GM23248 (cell line): Measurements from ENCODE around the gene TRAPPC2. TPM values are rescaled to one million over a fixed set of nuclear protein-coding genes. Genes with fewer than 3 reads are reported as not detected.

ENCODE experiments used
- DNase-seq: peaks from one replicate; pipeline ENCODE4 v3.0.0-alpha.2; 2015
- H2AFZ ChIP-seq: fragments of 200-600 bp; sonication (generic); 2 replicates; pipeline ENCODE4 v1.6.1; 2016; ENCODE audit warnings: antibody characterized with exemption
- H3F3A ChIP-seq: fragments of 200-600 bp; sonication (generic); 2 replicates; pipeline ENCODE4 v1.6.1; 2016; ENCODE audit warnings: mild to moderate bottlenecking, antibody characterized with exemption, mixed run types; ENCODE audit not compliant: insufficient read depth
- H3K27ac ChIP-seq: fragments of 200-600 bp; sonication (generic); 2 replicates; pipeline ENCODE4 v1.5.1; 2016; ENCODE audit warnings: mild to moderate bottlenecking
- H3K27me3 ChIP-seq: fragments of 200-600 bp; sonication (generic); replicated peaks from 2 replicates; pipeline ENCODE4 v1.6.1; 2016; ENCODE audit warnings: mild to moderate bottlenecking; ENCODE audit not compliant: insufficient read depth
- H3K36me3 ChIP-seq: fragments of 200-600 bp; sonication (generic); 2 replicates; pipeline ENCODE4 v1.6.1; 2016; ENCODE audit warnings: low read depth, mild to moderate bottlenecking
- H3K4me1 ChIP-seq: fragments of 200-600 bp; sonication (generic); 2 replicates; pipeline ENCODE4 v1.6.1; 2016; ENCODE audit warnings: mild to moderate bottlenecking; ENCODE audit not compliant: insufficient read depth
- H3K4me2 ChIP-seq: fragments of 200-600 bp; sonication (generic); one replicate; pipeline ENCODE4 v1.6.1; 2016; ENCODE audit warnings: mild to moderate bottlenecking; ENCODE audit not compliant: unreplicated experiment
- H3K4me3 ChIP-seq: fragments of 200-600 bp; sonication (generic); 2 replicates; pipeline ENCODE4 v1.5.1; 2016; ENCODE audit warnings: mild to moderate bottlenecking
- H3K79me2 ChIP-seq: fragments of 200-600 bp; sonication (generic); 2 replicates; pipeline ENCODE4 v1.6.1; 2016; ENCODE audit warnings: mild to moderate bottlenecking; ENCODE audit not compliant: insufficient read depth
- H3K9ac ChIP-seq: fragments of 200-600 bp; sonication (generic); 2 replicates; pipeline ENCODE4 v1.6.1; 2016; ENCODE audit warnings: mild to moderate bottlenecking
- H3K9me2 ChIP-seq: fragments of 200-600 bp; sonication (generic); 2 replicates; pipeline ENCODE4 v1.6.1; 2016; ENCODE audit warnings: mixed run types, mild to moderate bottlenecking, moderate library complexity; ENCODE audit not compliant: insufficient read depth
- H3K9me3 ChIP-seq: fragments of 200-600 bp; sonication (generic); one replicate; pipeline ENCODE4 v1.6.1; 2017; ENCODE audit warnings: low read depth
- H4K20me1 ChIP-seq: fragments of 200-600 bp; sonication (generic); 2 replicates; pipeline ENCODE4 v1.6.0; 2016; ENCODE audit not compliant: insufficient read depth
- EZH2 ChIP-seq: fragments of 200-600 bp; sonication (generic); IDR thresholded peaks from 2 replicates; pipeline ENCODE4 v1.6.1; 2018; ENCODE audit warnings: antibody characterized with exemption, mild to moderate bottlenecking; ENCODE audit not compliant: insufficient read depth, poor library complexity, severe bottlenecking
- EZH2phosphoT487 ChIP-seq: fragments of 200-600 bp; sonication (generic); IDR thresholded peaks from 2 replicates; pipeline ENCODE4 v1.6.1; 2018; ENCODE audit warnings: antibody characterized with exemption, moderate library complexity, mild to moderate bottlenecking, low read depth; ENCODE audit not compliant: insufficient read depth
- WGBS, 2 experiments: methylation state at CpG; one replicate each; pipeline ENCODE4 v1.1.6; 2015 to 2017; ENCODE audit warnings: low lambda C conversion rate in 2 of 2, low coverage in 1 of 2; ENCODE audit errors: missing lambda C conversion rate in 2 of 2; 5-methylcytosine and 5-hydroxymethylcytosine counted together
- in situ Hi-C: fragments of 300-500 bp; cut with MboI; formaldehyde crosslinking; loops from 2 replicates; pipeline ENCODE4 v1.15.0; 2020
- polyA plus RNA-seq: library from polyadenylated mRNA; unstranded; fragments of >200 nt; fragmentation: Nextera tagmentation; extraction: Ambion mirVana; gene quantifications from 2 replicates; pipeline ENCODE4 v1.2.1, GENCODE V29; 2016
- total RNA-seq: library from RNA; depleted of rRNA; stranded (reverse); fragments of >200 nt; shearing (Covaris generic); gene quantifications from 2 replicates; pipeline ENCODE4 v1.2.3, GENCODE V29; 2014

The TRAPPC2 gene
- total and polyA plus RNA-seq, 2 experiments from 2014 or later = 10.4 to 12.0 TPM

DNA sequence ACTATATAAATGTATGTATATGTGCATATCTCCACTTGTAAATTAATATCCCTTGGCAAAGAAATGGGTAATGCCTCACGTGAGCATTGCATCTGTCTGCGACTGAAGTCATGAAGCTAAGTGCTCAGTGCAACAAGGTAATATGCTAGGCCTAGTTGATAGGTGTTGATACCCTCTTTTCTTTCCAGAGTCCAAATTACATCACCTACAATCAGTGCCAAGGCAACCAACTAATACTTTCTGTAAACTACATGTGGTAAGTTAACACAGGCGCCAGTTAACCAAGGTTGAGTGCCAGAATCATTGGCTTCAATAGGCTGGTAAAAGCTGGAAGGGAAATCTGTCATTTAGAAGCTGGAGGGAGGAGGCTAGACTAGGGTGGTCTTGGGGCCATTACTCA lies 41.4 kb upstream of the TRAPPC2 start:
- no peak overlapping the region for H3K4me3 ChIP-seq
- in situ Hi-C loops = no loop called here
- no peaks in the 10 kb centered on the region for H3K36me3 ChIP-seq
- peaks cover 7% of the 10 kb centered on the region; the same call in 1 of the 2 replicates for H3K4me1 ChIP-seq
- H3K27me3 ChIP-seq = no peaks in the 10 kb centered on the region
- no peaks in the 10 kb centered on the region for H3K79me2 ChIP-seq
- H3K4me2 ChIP-seq = no peak overlapping the region
- DNase-seq = no peak
- H3F3A ChIP-seq = no peaks in the 10 kb centered on the region
- no peak overlapping the region for H3K27ac ChIP-seq
- no peak overlapping the region for H3K9ac ChIP-seq
- H4K20me1 ChIP-seq = no peaks in the 10 kb centered on the region
- TF ChIP-seq EZH2phosphoT487 (no peak), EZH2 (no peak)
- H2AFZ ChIP-seq = no peak overlapping the region
- no peaks in the 10 kb centered on the region for H3K9me2 ChIP-seq
- WGBS, 2 experiments = 74 to 81% methylated on average over 3 of the region's 3 CpGs
- no peaks in the 10 kb centered on the region for H3K9me3 ChIP-seq

DNA sequence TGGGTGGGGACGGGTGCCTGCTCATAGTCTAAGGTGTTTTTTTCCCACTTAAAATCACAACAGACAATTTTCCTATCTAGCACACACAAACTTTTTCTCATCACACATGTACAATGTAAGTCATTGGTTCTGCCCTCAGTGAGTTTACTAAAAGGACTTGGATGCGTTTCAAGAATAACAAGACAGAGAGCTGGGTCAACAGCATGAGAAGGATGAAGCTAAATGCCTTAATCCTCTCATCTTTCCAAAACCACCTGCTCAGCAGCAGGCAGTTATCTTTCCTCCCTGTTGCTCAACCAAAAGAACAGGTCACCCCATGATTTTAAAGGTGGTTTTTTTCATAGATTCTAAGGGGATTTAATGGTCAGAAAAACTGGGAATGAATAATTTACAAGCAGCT lies 40.3 kb upstream of the TRAPPC2 start:
- 70 to 75% methylated on average over 2 of the region's 2 CpGs for WGBS, 2 experiments
- Histone ChIP-seq H3K9me3 (no peaks in the 10 kb centered on the region), H4K20me1 (no peaks in the 10 kb centered on the region), H3K4me1 (peaks cover 7% of the 10 kb centered on the region; the same call in 1 of the 2 replicates), H3K9me2 (no peaks in the 10 kb centered on the region), H2AFZ (no peak overlapping the region), H3K4me2 (no peak overlapping the region), H3K4me3 (no peak overlapping the region), H3K79me2 (no peaks in the 10 kb centered on the region), H3K36me3 (no peaks in the 10 kb centered on the region; the same call in 1 of the 2 replicates), H3K27me3 (no peaks in the 10 kb centered on the region), H3F3A (no peaks in the 10 kb centered on the region), H3K27ac (no peak overlapping the region), H3K9ac (no peak overlapping the region)
- no peak for TF ChIP-seq EZH2
- no peak for TF ChIP-seq EZH2phosphoT487
- in situ Hi-C loops = no loop called here
- DNase-seq = no peak

- Histone ChIP-seq H3K36me3 (peaks cover 4% of the 10 kb centered on the region; the same call in 1 of the 2 replicates), H4K20me1 (no peaks in the 10 kb centered on the region), H2AFZ (no peak overlapping the region), H3K27me3 (no peaks in the 10 kb centered on the region), H3K4me2 (no peak overlapping the region), H3K9me2 (no peaks in the 10 kb centered on the region), H3K9me3 (no peaks in the 10 kb centered on the region), H3F3A (no peaks in the 10 kb centered on the region), H3K4me1 (no peaks in the 10 kb centered on the region), H3K27ac (no peak overlapping the region), H3K4me3 (no peak overlapping the region), H3K79me2 (no peaks in the 10 kb centered on the region), H3K9ac (no peak overlapping the region)
- in situ Hi-C loops = no loop called here
- TF ChIP-seq EZH2 = no peak
- TF ChIP-seq EZH2phosphoT487 = no peak
- WGBS, 2 experiments = 71 to 76% methylated on average over 3 of the region's 3 CpGs
- DNase-seq = no peak
Observed at GRCh38 chrX:13770013-13770535, 35.7 kb upstream of the TRAPPC2 start.

DNA sequence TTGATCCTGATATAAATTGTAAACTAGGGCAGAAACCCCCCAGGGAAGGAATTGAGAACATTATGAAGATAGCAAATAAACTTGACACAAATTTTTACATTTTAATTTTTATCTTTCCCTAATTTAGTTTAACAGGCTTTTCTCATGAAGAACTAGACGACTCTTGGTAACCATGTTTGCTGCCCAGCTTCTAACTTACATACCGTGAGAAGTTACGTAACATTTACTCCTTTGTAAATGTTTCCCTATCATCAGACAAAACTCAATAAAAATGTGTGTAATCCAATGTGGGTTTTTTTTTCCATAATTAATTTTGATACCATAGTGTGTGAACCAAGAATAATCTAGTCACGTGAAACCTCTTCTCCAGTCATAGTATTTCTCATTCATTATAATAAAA lies 34.5 kb upstream of the TRAPPC2 start:
- no peaks in the 10 kb centered on the region for H4K20me1 ChIP-seq
- 94 to 99% methylated on average over 4 of the region's 4 CpGs for whole genome bisulfite sequencing, 2 experiments
- no peak overlapping the region for H2AFZ ChIP-seq
- no peaks in the 10 kb centered on the region for H3F3A ChIP-seq
- H3K4me3 ChIP-seq = no peak overlapping the region
- no peaks in the 10 kb centered on the region for H3K79me2 ChIP-seq
- peaks cover 4% of the 10 kb centered on the region; the same call in 1 of the 2 replicates for H3K36me3 ChIP-seq
- no peak overlapping the region for H3K9ac ChIP-seq
- H3K27ac ChIP-seq = no peak overlapping the region
- no peaks in the 10 kb centered on the region for H3K9me2 ChIP-seq
- no peak for DNase-seq
- H3K9me3 ChIP-seq = no peaks in the 10 kb centered on the region
- H3K4me2 ChIP-seq = no peak overlapping the region
- no peak for TF ChIP-seq EZH2phosphoT487
- no peak for TF ChIP-seq EZH2
- no peaks in the 10 kb centered on the region for H3K4me1 ChIP-seq
- in situ Hi-C loops = no loop called here
- no peaks in the 10 kb centered on the region for H3K27me3 ChIP-seq

DNA sequence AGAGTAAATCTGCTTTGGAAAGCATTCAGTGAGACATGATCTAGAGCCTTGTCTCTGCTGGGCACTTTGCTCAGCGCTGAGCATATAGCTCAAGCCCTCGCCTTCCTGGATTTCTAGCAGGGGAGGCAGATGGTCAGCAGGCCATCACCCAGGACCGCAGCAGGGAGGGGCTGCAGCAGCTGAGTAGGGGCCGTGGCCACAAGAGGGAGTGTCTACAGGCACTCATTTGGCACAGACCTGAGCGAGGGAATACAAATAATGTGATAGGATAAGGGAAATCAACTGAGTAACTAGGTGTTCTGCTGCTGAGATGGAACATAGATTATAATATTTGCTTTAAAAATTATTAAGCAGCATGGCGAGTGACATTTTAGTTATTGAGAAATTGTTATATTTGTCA lies 30.3 kb upstream of the TRAPPC2 start:
- H4K20me1 ChIP-seq = no peaks in the 10 kb centered on the region
- H3K4me1 ChIP-seq = no peaks in the 10 kb centered on the region
- TF ChIP-seq EZH2phosphoT487 = no peak
- TF ChIP-seq EZH2 = no peak
- H3F3A ChIP-seq = no peaks in the 10 kb centered on the region
- H3K36me3 ChIP-seq = peaks cover 7% of the 10 kb centered on the region; the same call in 1 of the 2 replicates
- in situ Hi-C loops = no loop called here
- no peak overlapping the region for H2AFZ ChIP-seq
- no peak overlapping the region for H3K4me3 ChIP-seq
- no peak overlapping the region for H3K4me2 ChIP-seq
- no peaks in the 10 kb centered on the region for H3K79me2 ChIP-seq
- H3K9me2 ChIP-seq = no peaks in the 10 kb centered on the region
- no peaks in the 10 kb centered on the region for H3K27me3 ChIP-seq
- no peak overlapping the region for H3K27ac ChIP-seq
- H3K9ac ChIP-seq = no peak overlapping the region
- DNase-seq = no peak
- no peaks in the 10 kb centered on the region for H3K9me3 ChIP-seq
- 71 to 73% methylated on average over 5 to 6 of the region's 6 CpGs for WGBS, 2 experiments
